Chondrocyte (in vitro differentiated cells): ENCODE measurements around the gene COL4A2. TPM values are rescaled to one million over a fixed set of nuclear protein-coding genes. Genes with fewer than 3 reads are reported as not detected.
A peak's percentile ranks its signal among the peaks of the same experiment; 100 is the strongest.

ENCODE experiments used
- DNase-seq: peaks from one replicate; pipeline ENCODE4 v3.0.0; 2021; ENCODE audit warnings: mixed read lengths, low spot score
- H3K27ac Mint-ChIP-seq: one replicate; pipeline ENCODE4 v1.8.0; 2021; ENCODE audit warnings: mild to moderate bottlenecking, moderate library complexity, mixed read lengths; ENCODE audit not compliant: unreplicated experiment
- H3K27me3 Mint-ChIP-seq: 2 replicates; pipeline ENCODE4 v1.8.0; 2021; ENCODE audit warnings: low read depth, mixed read lengths
- H3K36me3 Mint-ChIP-seq: 2 replicates; pipeline ENCODE4 v1.8.0; 2021; ENCODE audit warnings: low read depth, mixed read lengths
- H3K4me1 Mint-ChIP-seq: 2 replicates; pipeline ENCODE4 v1.8.0; 2021; ENCODE audit warnings: low read depth, mild to moderate bottlenecking, mixed read lengths
- H3K4me3 Mint-ChIP-seq: one replicate; pipeline ENCODE4 v1.8.0; 2021; ENCODE audit warnings: mild to moderate bottlenecking, moderate library complexity, mixed read lengths; ENCODE audit not compliant: unreplicated experiment
- H3K9me3 Mint-ChIP-seq: 2 replicates; pipeline ENCODE4 v1.8.0; 2021; ENCODE audit warnings: low read depth, mixed read lengths
- total RNA-seq: library from RNA; stranded (reverse); gene quantifications from 3 replicates; pipeline ENCODE4 v1.2.1, GENCODE V29; 2021
- TF ChIP-seq, protein P1 (sequence below): fragments of 200-600 bp; sonication (generic); IDR thresholded peaks from 2 replicates; pipeline ENCODE4 v1.5.0; 2021; ENCODE audit warnings: antibody characterized with exemption, mild to moderate bottlenecking, moderate library complexity

The COL4A2 gene
- total RNA-seq, 1 donor from 2014 or later: 2,366 TPM

DNA sequence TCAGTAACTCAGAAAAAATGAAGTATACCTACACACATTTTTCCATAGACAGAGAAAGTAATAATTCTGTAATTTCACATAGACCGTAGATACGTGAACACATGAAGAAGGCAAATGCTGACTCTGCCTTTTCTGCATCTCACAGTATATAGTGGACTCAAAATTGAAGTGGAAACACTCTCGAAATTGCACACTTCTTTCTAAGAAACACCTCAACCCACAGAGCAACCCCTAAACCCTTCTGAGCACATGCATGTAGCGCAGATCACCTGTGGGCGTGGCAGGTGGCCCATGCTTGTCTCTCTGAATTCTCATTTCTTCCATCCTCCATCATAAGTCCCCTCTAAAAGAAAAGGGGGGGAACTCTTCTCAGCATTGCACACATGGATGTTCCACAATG, 34.9 kb upstream of the COL4A2 start:
- no peak overlapping the region for H3K4me3 Mint-ChIP-seq
- TF ChIP-seq, protein P1, sequence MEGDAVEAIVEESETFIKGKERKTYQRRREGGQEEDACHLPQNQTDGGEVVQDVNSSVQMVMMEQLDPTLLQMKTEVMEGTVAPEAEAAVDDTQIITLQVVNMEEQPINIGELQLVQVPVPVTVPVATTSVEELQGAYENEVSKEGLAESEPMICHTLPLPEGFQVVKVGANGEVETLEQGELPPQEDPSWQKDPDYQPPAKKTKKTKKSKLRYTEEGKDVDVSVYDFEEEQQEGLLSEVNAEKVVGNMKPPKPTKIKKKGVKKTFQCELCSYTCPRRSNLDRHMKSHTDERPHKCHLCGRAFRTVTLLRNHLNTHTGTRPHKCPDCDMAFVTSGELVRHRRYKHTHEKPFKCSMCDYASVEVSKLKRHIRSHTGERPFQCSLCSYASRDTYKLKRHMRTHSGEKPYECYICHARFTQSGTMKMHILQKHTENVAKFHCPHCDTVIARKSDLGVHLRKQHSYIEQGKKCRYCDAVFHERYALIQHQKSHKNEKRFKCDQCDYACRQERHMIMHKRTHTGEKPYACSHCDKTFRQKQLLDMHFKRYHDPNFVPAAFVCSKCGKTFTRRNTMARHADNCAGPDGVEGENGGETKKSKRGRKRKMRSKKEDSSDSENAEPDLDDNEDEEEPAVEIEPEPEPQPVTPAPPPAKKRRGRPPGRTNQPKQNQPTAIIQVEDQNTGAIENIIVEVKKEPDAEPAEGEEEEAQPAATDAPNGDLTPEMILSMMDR: no peak
- peaks cover 87% of the 10 kb centered on the region for H3K4me1 Mint-ChIP-seq
- peaks cover 24% of the 10 kb centered on the region for H3K36me3 Mint-ChIP-seq
- H3K9me3 Mint-ChIP-seq: no peaks in the 10 kb centered on the region
- no peak for DNase-seq
- peak overlapping the region; percentile 22 for H3K27ac Mint-ChIP-seq
- H3K27me3 Mint-ChIP-seq: no peaks in the 10 kb centered on the region

GRCh38 chr13:110272651-110273050, 34.4 kb upstream of the COL4A2 start:
- peaks cover 88% of the 10 kb centered on the region for H3K4me1 Mint-ChIP-seq
- peaks cover 24% of the 10 kb centered on the region for H3K36me3 Mint-ChIP-seq
- peak overlapping the region; percentile 74 for H3K27ac Mint-ChIP-seq
- no peaks in the 10 kb centered on the region for H3K27me3 Mint-ChIP-seq
- no peaks in the 10 kb centered on the region for H3K9me3 Mint-ChIP-seq
- TF ChIP-seq, protein P1: no peak
- DNase-seq: no peak
- no peak overlapping the region for H3K4me3 Mint-ChIP-seq

DNA sequence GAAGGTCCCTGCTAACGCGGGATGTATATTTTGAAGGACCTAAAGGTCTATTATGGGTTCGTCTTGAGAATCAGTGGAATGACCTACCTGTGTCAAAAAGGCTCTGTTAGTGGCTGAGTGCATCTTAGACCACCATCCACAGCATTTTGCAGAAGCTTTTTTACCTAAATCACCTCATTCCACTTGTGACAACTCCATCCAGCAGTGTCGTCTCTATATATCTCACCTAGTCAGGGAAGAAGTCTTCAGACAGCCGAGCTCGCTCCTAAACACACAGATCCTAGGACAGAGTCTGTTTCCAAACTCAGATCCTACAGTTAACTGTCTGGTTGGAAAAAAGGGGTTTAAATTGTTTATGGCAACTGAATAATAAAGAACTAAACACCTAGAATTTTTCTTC, 33.8 kb upstream of the COL4A2 start:
- peaks cover 90% of the 10 kb centered on the region for H3K4me1 Mint-ChIP-seq
- H3K9me3 Mint-ChIP-seq: no peaks in the 10 kb centered on the region
- H3K36me3 Mint-ChIP-seq: peaks cover 24% of the 10 kb centered on the region
- H3K27me3 Mint-ChIP-seq: no peaks in the 10 kb centered on the region
- H3K27ac Mint-ChIP-seq: peak overlapping the region; percentile 74
- no peak for DNase-seq
- H3K4me3 Mint-ChIP-seq: no peak overlapping the region
- TF ChIP-seq, protein P1: no peak

- Mint-ChIP-seq H3K27ac (peak overlapping the region; percentile 72), H3K4me1 (peaks cover 94% of the 10 kb centered on the region)
Observed at GRCh38 chr13:110274687-110275086, 32.4 kb upstream of the COL4A2 start.

DNA sequence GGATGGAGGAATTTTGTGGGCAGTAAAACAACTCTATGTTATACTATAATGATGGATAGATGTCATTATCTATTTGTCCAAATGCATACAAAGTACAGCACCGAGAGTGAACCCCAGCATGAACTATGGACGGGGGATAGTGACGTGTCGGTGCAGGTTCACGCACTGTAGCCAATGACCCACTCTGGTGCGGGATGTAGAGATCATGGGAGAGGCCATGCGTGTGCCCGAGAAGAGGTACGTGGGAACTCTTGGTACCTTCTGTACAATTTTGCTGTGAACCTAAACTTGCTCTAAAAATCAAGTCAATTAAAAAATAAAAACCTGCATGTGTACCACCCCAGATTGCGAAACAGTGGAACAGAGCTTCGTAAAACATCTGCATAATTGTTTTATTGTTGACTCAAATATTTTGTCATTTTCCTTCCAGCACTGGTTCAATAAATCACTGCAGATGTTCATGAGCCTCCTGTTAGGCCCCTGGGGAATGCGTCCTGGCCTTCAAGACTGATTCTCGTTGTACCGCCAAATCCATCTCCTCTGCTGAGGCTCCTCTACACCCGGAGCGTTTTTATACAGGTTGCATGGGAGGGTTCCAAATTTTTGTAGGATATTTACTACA, 31.0 kb upstream of the COL4A2 start:
- Mint-ChIP-seq H3K4me1 (peaks cover 94% of the 10 kb centered on the region), H3K27me3 (no peaks in the 10 kb centered on the region), H3K27ac (peak overlapping the region; percentile 43), H3K36me3 (peaks cover 26% of the 10 kb centered on the region), H3K9me3 (no peaks in the 10 kb centered on the region), H3K4me3 (no peak overlapping the region)
- TF ChIP-seq, protein P1: no peak
- no peak for DNase-seq

More at GRCh38 chr13:110274687-110275086, 32.4 kb upstream of the COL4A2 start:
- TF ChIP-seq, protein P1: peak; percentile 66
- Mint-ChIP-seq H3K4me3 (no peak overlapping the region), H3K27me3 (no peaks in the 10 kb centered on the region), H3K36me3 (peaks cover 28% of the 10 kb centered on the region), H3K9me3 (no peaks in the 10 kb centered on the region)
- DNase-seq: no peak
